OCI-LY3 (cell line): Measurements from ENCODE around the gene PLS1.

Experiments used
- H2AFZ ChIP-seq: fragments of 200-600, 300-600 bp; shearing (Covaris generic); 2 replicates; pipeline ENCODE4 v1.6.0; 2014; ENCODE audit warnings: antibody characterized with exemption, low read depth, low read length
- H3K27ac ChIP-seq: fragments of 200-600, 300-600 bp; sonication (generic); 2 replicates; pipeline ENCODE4 v1.5.1; 2014; ENCODE audit warnings: mild to moderate bottlenecking, low read length, moderate library complexity, mixed read lengths
- H3K27me3 ChIP-seq: fragments of 200-600, 300-600 bp; sonication (generic); 2 replicates; pipeline ENCODE4 v1.6.1; 2014; ENCODE audit warnings: low read depth, low read length, mixed read lengths
- H3K36me3 ChIP-seq: fragments of 200-600, 300-600 bp; sonication (generic); replicated peaks from 2 replicates; pipeline ENCODE3; 2014; ENCODE audit warnings: low read depth, low read length, mixed read lengths
- H3K4me1 ChIP-seq: fragments of 300-600, 200-600 bp; sonication (generic); 2 replicates; pipeline ENCODE4 v1.6.1; 2014; ENCODE audit warnings: low read length, mixed read lengths
- H3K4me2 ChIP-seq: fragments of 200-600, 300-600 bp; sonication (generic); 2 replicates; pipeline ENCODE4 v1.6.1; 2014; ENCODE audit warnings: low read length, mixed read lengths
- H3K4me3 ChIP-seq: fragments of 300-600, 200-600 bp; sonication (generic); 2 replicates; pipeline ENCODE4 v1.5.1; 2014; ENCODE audit warnings: antibody characterized with exemption, mild to moderate bottlenecking, low read length, moderate library complexity
- H3K79me2 ChIP-seq: fragments of 300-600, 200-600 bp; shearing (Covaris generic); 2 replicates; pipeline ENCODE4 v1.6.1; 2014; ENCODE audit warnings: mild to moderate bottlenecking, low read length, mixed read lengths
- H3K9ac ChIP-seq: fragments of 300-600, 200-600 bp; shearing (Covaris generic); 2 replicates; pipeline ENCODE4 v1.6.0; 2014; ENCODE audit warnings: mild to moderate bottlenecking, low read length, moderate library complexity
- H3K9me3 ChIP-seq: fragments of 200-600, 300-600 bp; shearing (Covaris generic); 2 replicates; pipeline ENCODE4 v1.6.1; 2014; ENCODE audit warnings: low read length, mixed read lengths; ENCODE audit not compliant: insufficient read depth
- H4K20me1 ChIP-seq: fragments of 200-600, 300-600 bp; sonication (generic); 2 replicates; pipeline ENCODE4 v1.6.1; 2016; ENCODE audit warnings: low read length, mixed read lengths; ENCODE audit not compliant: insufficient read depth
- CTCF ChIP-seq: fragments of 200-600, 300-600 bp; sonication (generic); IDR thresholded peaks from 2 replicates; pipeline ENCODE4 v1.5.1; 2014; ENCODE audit warnings: antibody characterized with exemption, low read length, low read depth
- EZH2phosphoT487 ChIP-seq: fragments of 200-600 bp; shearing (Covaris generic); IDR thresholded peaks from 2 replicates; pipeline ENCODE4 v1.6.1; 2018; ENCODE audit warnings: antibody characterized with exemption, mixed run types, low read depth

PLS1 gene

GRCh38 chr3:142614059-142614626 lies 17.9 kb downstream of the PLS1 start:
- Histone ChIP-seq H3K4me3 (no peak overlapping the region), H3K4me2 (no peak overlapping the region), H3K79me2 (no peaks in the 10 kb centered on the region), H4K20me1 (no peaks in the 10 kb centered on the region), H3K9me3 (no peaks in the 10 kb centered on the region), H3K27me3 (no peaks in the 10 kb centered on the region), H3K36me3 (no peaks in the 10 kb centered on the region), H2AFZ (no peak overlapping the region), H3K9ac (no peak overlapping the region), H3K4me1 (peaks cover 3% of the 10 kb centered on the region), H3K27ac (no peak overlapping the region)
- TF ChIP-seq CTCF, result no peak
- no peak for TF ChIP-seq EZH2phosphoT487

GRCh38 chr3:142615171-142615570 lies 19.0 kb downstream of the PLS1 start:
- TF ChIP-seq CTCF, result no peak
- TF ChIP-seq EZH2phosphoT487, result no peak
- Histone ChIP-seq H3K27me3 (no peaks in the 10 kb centered on the region), H3K9ac (no peak overlapping the region), H3K4me3 (no peak overlapping the region), H3K27ac (no peak overlapping the region), H3K4me2 (no peak overlapping the region), H3K79me2 (no peaks in the 10 kb centered on the region), H4K20me1 (no peaks in the 10 kb centered on the region), H3K4me1 (no peaks in the 10 kb centered on the region), H2AFZ (no peak overlapping the region), H3K36me3 (no peaks in the 10 kb centered on the region), H3K9me3 (no peaks in the 10 kb centered on the region)

- Histone ChIP-seq H2AFZ (no peak overlapping the region), H3K36me3 (no peaks in the 10 kb centered on the region), H3K4me2 (no peak overlapping the region), H4K20me1 (no peaks in the 10 kb centered on the region), H3K9ac (no peak overlapping the region), H3K79me2 (no peaks in the 10 kb centered on the region), H3K9me3 (no peaks in the 10 kb centered on the region), H3K27ac (no peak overlapping the region), H3K4me3 (no peak overlapping the region), H3K27me3 (no peaks in the 10 kb centered on the region), H3K4me1 (no peaks in the 10 kb centered on the region)
- no peak for TF ChIP-seq EZH2phosphoT487
- no peak for TF ChIP-seq CTCF
Measured at GRCh38 chr3:142618917-142619461, 22.8 kb downstream of the PLS1 start.

- Histone ChIP-seq H3K36me3 (no peaks in the 10 kb centered on the region), H3K27me3 (no peaks in the 10 kb centered on the region), H3K79me2 (no peaks in the 10 kb centered on the region), H4K20me1 (no peaks in the 10 kb centered on the region), H3K4me3 (no peak overlapping the region), H3K27ac (no peak overlapping the region), H3K4me1 (peaks cover 7% of the 10 kb centered on the region; the same call in 1 of the 2 replicates), H3K9me3 (no peaks in the 10 kb centered on the region), H3K4me2 (no peak overlapping the region), H3K9ac (no peak overlapping the region), H2AFZ (no peak overlapping the region)
- TF ChIP-seq EZH2phosphoT487 (no peak), CTCF (no peak)
Measured at GRCh38 chr3:142622405-142622804, 26.2 kb downstream of the PLS1 start.
